Esophagus muscularis mucosa (tissue), 4 donors: ENCODE measurements around the gene PDGFA. TPM values are rescaled to one million over a fixed set of nuclear protein-coding genes. Genes with fewer than 3 reads are reported as not detected.

Experiments used
- DNase-seq: peaks from one replicate; pipeline ENCODE4 v3.0.0-alpha.2; 2017; ENCODE audit errors: extremely low spot score
- H3K27ac ChIP-seq, 4 donors: fragments of 200-600 bp; sonication (generic); replicated peaks in 1 of 4; 1 replicate in 3 of 4; 2 replicates in 1 of 4; pipeline ENCODE4 v1.5.1; 2016 to 2019; ENCODE audit warnings: mild to moderate bottlenecking in 1 of 4
- H3K27me3 ChIP-seq, 4 donors: fragments of 200-600 bp; sonication (generic); one replicate each; pipeline versions ENCODE4 v1.5.1 to v1.6.0; 2016 to 2019
- H3K36me3 ChIP-seq, 4 donors: fragments of 200-600 bp; sonication (generic); one replicate each; pipeline ENCODE4 v1.5.1; 2016 to 2019
- H3K4me1 ChIP-seq, 4 donors: fragments of 200-600 bp; sonication (generic); one replicate each; pipeline ENCODE4 v1.5.1; 2016 to 2019
- H3K4me3 ChIP-seq, 4 donors: fragments of 200-600 bp; sonication (generic); 1 replicate in 2 of 4; 2 replicates in 2 of 4; pipeline ENCODE4 v1.5.1; 2016 to 2019; ENCODE audit warnings: mild to moderate bottlenecking in 4 of 4, moderate library complexity in 1 of 4
- H3K9me3 ChIP-seq, 4 donors: fragments of 200-600 bp; sonication (generic); 1 replicate in 3 of 4; 2 replicates in 1 of 4; pipeline ENCODE4 v1.5.1; 2016 to 2019
- CTCF ChIP-seq, 3 experiments: fragments of 200-600 bp in 2 of 3; fragments of 450-650 bp in 1 of 3; sonication (generic) in 2 of 3; IDR thresholded peaks; one replicate each; pipeline ENCODE4 v1.5.1; 2017 to 2019; ENCODE audit warnings: antibody characterized with exemption in 3 of 3, mild to moderate bottlenecking in 2 of 3, moderate library complexity in 1 of 3
- EP300 ChIP-seq: sonication (generic); formaldehyde crosslinking; IDR thresholded peaks from one replicate; pipeline ENCODE4 v1.6.1; 2017; ENCODE audit warnings: antibody characterized with exemption
- POLR2A ChIP-seq: fragments of 450-650 bp; IDR thresholded peaks from one replicate; pipeline ENCODE4 v1.6.1; 2017; ENCODE audit warnings: antibody characterized with exemption, moderate library complexity, mild to moderate bottlenecking, low read depth
- POLR2AphosphoS5 ChIP-seq, 2 donors: sonication (generic); formaldehyde crosslinking; IDR thresholded peaks; one replicate each; pipeline ENCODE4 v1.6.1; 2017; ENCODE audit warnings: antibody characterized with exemption in 2 of 2
- WGBS: methylation state at CpG from one replicate; pipeline ENCODE4 v1.1.5; 2018; 5-methylcytosine and 5-hydroxymethylcytosine counted together
- intact Hi-C: fragments of 100-400 bp; cut with DNase I; formaldehyde crosslinking; loops from one replicate; pipeline ENCODE4 v1.15.1; 2023
- total RNA-seq, 4 donors: library from RNA; depleted of rRNA; stranded (reverse); fragments of >200 nt; gene quantifications; one replicate each; pipeline versions ENCODE4 v1.1.0 to v1.2.1, GENCODE V29; 2016

PDGFA gene
- total RNA-seq, 4 donors from 2014 or later: 88.0 to 184 (median 119) TPM

DNA sequence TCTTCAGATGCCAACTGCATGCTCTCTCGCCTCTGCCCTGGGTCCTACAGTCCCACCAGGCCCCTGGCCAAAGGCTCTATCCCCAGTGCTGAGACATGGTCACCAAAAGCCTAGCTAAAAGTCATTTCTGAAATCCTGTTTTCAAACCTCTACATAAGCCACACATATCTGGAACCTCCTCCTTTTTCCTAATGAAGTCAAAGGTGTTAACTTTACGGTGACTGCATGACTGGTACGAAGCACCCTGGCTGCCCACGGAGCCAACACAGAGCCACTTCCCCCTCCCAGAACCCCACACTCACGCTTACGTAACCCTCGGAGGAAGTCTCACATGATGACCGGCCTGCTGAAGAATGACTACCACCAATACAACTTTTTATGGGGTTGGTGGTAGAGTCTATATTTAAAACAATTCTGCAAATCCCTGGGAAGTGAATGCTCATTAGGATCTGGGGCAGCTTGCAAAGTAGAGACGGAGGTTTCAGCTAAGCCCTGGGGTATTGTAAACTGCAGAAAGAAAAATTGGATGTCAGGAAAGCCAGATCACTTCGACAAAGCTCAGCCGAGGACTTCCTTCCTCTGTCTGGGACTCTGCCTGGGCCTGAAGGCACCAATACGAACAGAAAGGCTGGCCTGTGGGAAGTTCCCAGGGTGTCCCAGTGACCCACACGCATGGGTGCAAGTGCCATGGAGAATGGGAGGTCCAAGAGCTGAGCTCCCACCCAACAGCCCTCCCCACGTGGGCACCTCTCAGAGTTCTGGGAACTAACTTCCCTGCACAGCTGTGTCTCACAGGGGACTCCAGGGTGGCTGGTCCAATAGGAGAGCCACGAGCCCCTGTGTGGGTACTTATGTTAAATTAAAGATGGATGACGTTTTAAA is 50.7 kb downstream of the PDGFA start:
- intact Hi-C loops: no loop called here
- Histone ChIP-seq H3K4me3 (no peak overlapping the region), H3K4me1 (peaks cover 0 to 28% (median 21%) of the 10 kb centered on the region in 4 donors), H3K27me3 (no peaks in the 10 kb centered on the region), H3K36me3 (no peaks in the 10 kb centered on the region), H3K27ac (no peak overlapping the region), H3K9me3 (peaks cover 0 to 1% (median 0%) of the 10 kb centered on the region in 4 donors)
- no peak for TF ChIP-seq POLR2A
- no peak for DNase-seq
- 73% methylated on average over 15 of the region's 16 CpGs for WGBS

GRCh38 chr7:467856-468545 is 51.6 kb downstream of the PDGFA start:
- no peak for DNase-seq
- 89% methylated on average over 5 of the region's 5 CpGs for WGBS
- H3K4me3 ChIP-seq: no peak overlapping the region
- H3K4me1 ChIP-seq: peaks cover 0 to 28% (median 21%) of the 10 kb centered on the region in 4 donors
- H3K36me3 ChIP-seq: no peaks in the 10 kb centered on the region
- no peak overlapping the region for H3K27ac ChIP-seq
- intact Hi-C loops: no loop called here
- no peaks in the 10 kb centered on the region for H3K27me3 ChIP-seq
- TF ChIP-seq POLR2A (no peak), CTCF (IDR thresholded peaks at IDR 0.05) (no peak), EP300 (no peak), POLR2AphosphoS5 (IDR thresholded peaks at IDR 0.05) (no peak)
- H3K9me3 ChIP-seq: no peaks in the 10 kb centered on the region

GRCh38 chr7:467393-467828 is 52.2 kb downstream of the PDGFA start:
- intact Hi-C loops: no loop called here
- no peak for DNase-seq
- Histone ChIP-seq H3K27ac (no peak overlapping the region), H3K4me1 (peaks cover 0 to 27% (median 21%) of the 10 kb centered on the region in 4 donors), H3K36me3 (no peaks in the 10 kb centered on the region), H3K4me3 (no peak overlapping the region), H3K27me3 (no peaks in the 10 kb centered on the region), H3K9me3 (no peaks in the 10 kb centered on the region)
- TF ChIP-seq POLR2A: no peak
- TF ChIP-seq POLR2AphosphoS5 (IDR thresholded peaks at IDR 0.05): no peak
- TF ChIP-seq EP300: no peak
- TF ChIP-seq CTCF (IDR thresholded peaks at IDR 0.05): no peak
- WGBS: 89% methylated on average over 3 of the region's 3 CpGs

DNA sequence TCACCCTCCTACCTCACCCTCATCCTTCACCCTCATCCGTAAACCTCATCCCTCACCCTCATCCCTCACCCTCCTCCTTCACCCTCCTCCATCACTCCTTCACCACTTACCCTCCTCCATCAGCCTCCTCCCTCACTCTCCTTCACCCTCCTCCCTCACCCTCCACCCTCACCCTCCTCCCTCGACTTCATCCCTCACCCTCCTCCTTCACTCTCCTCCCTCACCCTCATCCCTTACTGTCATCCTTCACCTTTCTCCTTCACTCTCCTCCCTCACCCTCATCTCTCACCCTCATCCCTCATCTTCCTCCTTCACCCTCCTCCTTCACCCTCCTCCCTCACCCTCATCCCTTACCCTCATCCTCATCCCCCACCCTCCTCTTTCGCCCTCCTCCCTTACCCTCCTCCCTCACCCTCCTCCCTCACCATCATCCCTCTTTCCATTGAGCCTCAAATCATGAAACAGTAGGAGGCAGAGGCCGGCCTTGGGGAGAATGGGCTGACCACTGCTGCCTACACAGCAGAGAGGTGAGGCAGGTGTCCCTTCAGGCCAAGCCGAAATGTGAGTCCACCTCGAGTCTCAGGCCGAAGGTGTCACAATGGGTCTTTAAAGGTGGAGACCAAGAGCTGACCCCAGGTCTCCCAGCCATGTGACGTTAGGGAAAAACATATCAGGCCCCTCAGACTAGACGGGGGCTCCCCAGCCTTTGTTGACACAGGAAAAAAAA is 53.0 kb downstream of the PDGFA start:
- no peaks in the 10 kb centered on the region for H3K9me3 ChIP-seq
- no peak overlapping the region for H3K4me3 ChIP-seq
- H3K4me1 ChIP-seq: peaks cover 0 to 20% (median 14%) of the 10 kb centered on the region in 4 donors
- no peaks in the 10 kb centered on the region for H3K36me3 ChIP-seq
- no peaks in the 10 kb centered on the region for H3K27me3 ChIP-seq
- TF ChIP-seq POLR2A (no peak), CTCF (IDR thresholded peaks at IDR 0.05) (no peak), EP300 (no peak), POLR2AphosphoS5 (IDR thresholded peaks at IDR 0.05) (no peak)
- intact Hi-C loops: no loop called here
- DNase-seq: no peak
- H3K27ac ChIP-seq: no peak overlapping the region
- WGBS: 90% methylated on average over 9 of the region's 9 CpGs
